Measurements from ENCODE around the gene RNLS.

The RNLS gene

GRCh38 chr10:88423732-88424131, 159.4 kb downstream of the RNLS start:
- no peak for DNase-seq

DNA sequence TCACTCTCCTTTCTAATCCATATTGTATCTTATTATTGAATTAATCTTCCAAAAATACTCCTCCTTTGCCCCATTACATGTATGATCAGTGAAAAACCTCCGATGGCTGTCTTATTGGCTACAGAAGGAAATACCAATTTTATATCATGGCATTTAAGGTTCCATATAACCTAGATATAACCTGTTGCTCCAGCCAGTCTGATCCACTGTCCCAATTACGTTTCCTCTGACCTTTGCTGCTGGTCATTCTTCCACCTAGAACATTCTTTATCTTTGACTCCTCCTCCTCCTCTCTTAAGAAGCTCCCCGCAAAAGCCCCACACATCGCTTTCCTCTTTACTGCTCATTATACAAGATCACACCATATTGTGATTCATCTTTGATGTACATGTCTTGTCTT, 161.5 kb downstream of the RNLS start:
- DNase-seq: no peak

GRCh38 chr10:88418871-88419270, 164.2 kb downstream of the RNLS start:
- DNase-seq: no peak

DNA sequence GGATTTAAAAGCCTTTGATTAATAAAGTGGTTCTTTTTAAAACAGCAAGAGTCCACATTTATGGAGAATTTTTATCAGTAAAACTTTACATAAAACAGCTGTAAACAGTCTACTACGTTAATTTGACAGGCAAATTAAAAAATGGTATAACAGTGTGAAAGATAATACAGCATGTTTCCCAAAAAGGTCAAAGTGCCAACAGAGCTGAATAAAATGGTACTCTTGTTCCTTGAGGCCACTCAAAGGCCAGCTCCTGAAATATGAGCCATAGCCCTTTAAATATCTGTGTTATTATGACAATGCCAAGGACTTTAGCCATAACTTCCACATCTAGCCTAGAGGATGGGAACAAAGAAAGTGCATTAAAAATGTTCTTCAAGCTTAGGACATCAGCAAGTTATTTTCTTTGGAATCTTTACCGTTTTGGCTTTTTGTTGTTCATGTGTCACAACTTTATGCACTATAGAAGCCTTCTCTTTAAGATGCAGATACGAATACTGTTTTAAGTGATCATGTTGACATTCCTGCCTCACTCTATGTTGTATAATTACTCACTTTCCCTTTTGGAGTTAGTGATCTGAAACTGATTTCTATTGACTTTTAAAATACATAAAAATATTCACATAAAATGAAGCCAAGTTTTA, 165.6 kb downstream of the RNLS start:
- DNase-seq: no peak

DNA sequence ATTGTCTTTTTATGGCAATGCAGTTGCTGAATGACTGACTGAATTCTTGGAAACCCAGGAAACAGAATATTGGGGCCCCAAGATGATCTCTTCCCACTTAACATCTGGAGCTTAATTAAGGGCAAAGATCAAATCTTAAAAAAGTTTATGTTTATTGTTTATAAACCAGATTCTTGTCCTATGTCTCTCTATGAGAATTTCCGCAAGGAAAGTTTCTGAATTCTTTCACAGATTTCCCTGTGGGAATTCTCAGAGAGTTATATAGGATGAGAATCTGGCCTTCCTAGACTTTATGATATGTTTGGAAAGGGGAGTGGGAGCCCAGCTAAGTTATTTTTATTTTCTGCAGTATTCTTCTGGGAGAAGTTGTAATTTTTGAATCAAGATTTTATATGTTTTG, 166.3 kb downstream of the RNLS start:
- no peak for DNase-seq

DNA sequence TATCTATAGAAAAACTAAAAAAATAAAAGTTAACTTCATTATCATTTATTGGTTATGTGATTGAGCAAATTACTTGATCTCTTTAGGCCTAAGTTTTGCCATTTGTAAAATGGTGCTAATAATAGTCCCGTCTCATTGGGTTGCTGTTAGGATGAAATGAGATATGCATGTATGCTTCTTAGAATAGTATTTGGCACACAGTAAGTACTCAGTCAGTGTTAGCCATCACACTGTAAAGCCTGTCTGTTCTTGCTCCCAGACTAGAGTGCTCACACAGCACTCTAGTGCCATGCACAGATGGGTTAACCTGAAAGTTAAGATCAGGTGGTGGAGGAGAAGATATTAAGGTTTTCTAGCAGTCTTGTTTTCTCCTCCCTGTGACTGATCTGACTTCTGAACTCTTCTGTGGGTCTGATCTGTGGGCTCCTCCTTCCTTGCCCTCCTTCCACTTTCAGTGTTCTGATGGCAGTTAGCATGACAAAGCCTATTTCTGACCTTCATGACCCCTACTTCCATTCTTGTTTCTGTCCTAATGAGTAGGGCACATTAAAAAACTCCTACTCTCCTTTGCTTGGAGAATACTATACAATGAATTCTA, 167.5 kb downstream of the RNLS start:
- no peak for DNase-seq

- no peak for DNase-seq
Observed at GRCh38 chr10:88413412-88413811, 169.7 kb downstream of the RNLS start.

GRCh38 chr10:88411772-88412349, 171.3 kb downstream of the RNLS start:
- DNase-seq: no peak

DNA sequence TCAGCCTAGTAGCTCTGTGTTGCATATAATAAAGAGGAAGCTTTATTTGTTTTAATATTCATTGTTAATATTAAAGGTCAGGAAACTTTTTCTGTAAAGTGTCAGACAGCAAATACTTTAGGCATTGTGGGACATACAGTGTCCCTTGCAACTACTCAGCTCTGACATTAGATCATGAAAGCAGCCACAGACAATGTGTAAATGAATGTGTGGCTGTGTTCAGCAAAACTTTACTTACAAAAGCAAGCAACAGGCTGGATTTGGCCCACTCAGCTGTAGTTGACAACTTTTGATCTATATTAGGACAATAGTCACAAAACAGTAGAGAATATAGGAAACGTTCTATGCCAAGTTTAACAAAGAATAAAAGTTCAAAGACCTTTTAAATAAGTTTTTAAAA, 173.3 kb downstream of the RNLS start:
- DNase-seq: no peak

DNA sequence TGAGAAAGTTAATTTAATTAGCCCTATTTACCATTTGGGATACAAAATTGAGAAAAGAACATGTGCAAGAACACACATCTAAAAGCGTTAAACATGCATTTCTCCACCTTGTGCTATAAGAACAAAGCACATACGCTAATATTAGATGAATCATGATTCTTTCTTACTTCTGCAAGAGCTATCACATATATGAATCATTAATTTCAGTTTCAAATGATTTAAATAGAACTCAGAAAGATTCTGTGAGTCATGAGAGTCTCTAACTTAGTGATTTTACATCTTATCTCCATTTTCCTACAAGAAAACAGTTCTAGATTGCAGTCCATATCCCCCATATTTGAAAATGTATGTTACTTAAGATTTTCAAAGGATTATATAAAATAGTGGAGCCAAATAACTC, 173.9 kb downstream of the RNLS start:
- no peak for DNase-seq

DNA sequence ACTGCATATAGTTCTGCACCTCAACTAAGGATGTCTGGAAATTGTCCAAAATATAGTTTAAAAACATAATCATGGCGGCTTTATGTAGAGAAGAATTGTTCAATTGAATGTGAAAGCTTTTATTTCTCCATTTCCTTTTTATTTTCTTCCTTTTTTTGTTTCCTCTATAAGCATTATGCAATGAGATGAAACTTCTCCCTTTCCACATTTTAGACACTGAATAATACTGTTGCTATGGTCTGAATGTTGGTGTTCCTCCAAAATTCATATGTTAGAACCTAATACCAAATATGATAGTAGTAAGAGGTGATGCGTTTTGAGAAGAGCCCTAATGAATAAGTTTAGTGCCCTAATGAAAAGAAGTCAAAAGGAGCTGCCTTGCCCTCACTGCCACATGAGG, 175.0 kb downstream of the RNLS start:
- DNase-seq: no peak

DNA sequence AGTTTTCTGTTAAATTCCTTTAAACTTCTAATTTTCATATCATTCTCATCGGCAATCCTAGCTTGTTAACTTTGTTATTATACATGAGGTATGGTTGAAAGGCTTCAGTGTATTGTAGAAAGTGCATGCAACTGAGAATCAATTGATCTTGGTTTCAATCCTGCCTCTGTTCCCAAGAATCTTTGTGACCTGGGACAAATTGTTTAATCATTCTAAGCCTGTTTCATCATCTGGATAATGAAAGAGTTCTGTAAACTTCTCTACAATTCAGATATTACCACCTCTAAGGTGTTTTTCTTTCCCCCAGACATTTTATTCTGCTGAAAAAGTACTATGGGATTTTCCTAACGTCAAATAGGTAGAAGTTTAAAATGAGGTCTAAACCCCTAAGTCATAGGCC, 179.0 kb downstream of the RNLS start:
- DNase-seq: no peak

DNA sequence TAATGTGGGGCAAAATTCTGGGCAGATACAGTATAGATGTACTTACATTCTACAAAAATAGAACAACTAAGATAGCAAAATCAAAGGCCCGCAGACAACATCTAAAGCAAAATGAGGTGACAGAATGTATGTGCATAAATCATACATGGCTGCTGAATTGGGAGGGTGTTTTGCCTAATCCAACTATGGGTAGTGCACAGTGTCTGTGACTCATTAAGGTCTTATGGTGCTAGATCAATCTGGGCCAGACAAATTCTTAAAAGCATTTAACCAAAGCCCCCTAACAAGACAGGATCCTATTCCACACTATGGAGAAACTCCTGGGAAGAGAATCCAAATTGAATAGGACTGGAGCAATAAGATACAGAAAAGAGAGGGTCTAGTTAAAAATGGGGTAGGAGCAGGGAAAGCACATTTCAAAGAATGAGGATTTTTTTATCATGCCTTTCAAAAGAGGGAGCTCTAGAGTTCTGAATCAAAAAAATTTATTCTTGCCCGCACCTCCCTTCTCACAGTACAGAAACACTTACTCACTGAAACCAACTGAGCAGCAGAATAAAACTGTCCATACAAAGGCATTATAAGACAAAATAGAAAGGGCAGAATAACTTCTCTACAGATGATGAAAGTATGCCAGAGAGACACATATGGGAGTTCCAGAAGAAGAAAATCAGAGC, 181.3 kb downstream of the RNLS start:
- DNase-seq: no peak

DNA sequence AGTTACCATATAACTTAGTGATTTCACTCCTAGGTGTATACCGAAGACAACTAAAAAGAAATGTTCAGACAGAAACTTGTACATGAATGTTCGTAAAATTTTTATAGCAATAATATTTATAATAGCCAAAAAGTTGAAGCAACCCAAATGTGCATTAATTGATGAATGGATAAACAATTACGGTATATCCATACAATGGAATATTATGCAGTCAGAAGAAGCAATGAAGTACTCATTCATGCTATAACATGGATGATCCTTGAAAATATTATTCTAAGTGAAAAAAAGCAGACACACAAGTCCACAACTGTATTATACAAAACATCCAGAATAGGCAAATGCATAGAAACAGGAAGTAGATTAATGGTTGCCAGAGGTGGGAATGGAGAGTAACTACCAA, 183.9 kb downstream of the RNLS start:
- DNase-seq: no peak

- DNase-seq: no peak
Observed at GRCh38 chr10:88395677-88396076, 187.4 kb downstream of the RNLS start.

DNA sequence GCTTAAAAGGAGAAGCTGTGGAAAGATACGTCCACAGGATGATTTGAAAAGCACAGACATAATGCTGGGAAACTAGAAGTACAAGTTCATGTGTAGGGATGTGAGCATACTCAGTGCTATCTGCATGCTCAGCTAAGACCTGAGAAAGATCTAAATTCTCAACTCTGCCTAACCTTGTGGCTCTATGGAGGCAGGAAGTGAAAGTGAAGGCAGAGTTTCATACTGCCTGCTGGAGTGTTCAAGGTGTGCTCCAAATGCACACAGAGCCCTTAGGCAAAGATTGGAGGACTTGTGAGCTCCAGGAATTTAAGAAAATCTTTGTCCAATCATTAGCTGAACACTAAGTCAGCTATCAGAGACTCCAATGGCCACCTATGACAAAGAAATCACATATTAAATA, 190.9 kb downstream of the RNLS start:
- DNase-seq: no peak

DNA sequence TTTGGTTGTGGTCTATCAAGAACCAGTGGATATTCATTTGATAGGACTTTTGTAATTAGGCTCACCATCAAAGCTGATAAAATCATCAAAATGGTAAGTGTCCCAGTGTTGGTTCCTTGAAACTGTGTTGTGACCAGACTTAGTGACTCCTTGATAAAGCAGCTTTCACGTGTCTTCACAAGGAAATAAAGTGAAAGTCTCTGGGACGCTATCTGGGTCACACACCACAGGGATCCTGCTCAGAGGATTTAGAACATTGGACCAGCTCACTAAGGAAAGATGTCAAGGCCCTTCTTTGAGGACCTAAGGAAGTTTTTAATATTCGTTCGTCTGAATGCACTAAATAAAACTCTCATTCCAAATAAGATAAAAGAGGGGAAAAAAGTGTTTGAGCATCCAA, 193.1 kb downstream of the RNLS start:
- no peak for DNase-seq

DNA sequence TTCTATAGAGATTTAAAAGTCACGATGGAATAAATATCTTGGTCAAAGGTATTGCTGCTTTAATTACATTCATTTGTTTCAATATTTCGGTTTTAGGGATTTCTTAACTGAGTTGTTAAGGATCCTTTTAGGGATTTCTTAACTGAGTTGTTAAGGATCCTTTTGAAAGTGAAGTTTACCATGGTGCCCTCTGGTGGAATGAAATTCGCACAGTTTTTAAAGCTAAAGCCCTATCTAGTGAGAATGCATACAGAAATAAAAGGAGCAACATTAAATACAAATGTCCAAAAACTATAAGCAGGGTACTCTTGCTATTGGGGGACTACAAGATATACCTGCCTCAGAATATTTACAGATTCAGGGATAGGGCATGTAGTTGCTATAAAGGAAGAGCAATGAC, 193.7 kb downstream of the RNLS start:
- no peak for DNase-seq

DNA sequence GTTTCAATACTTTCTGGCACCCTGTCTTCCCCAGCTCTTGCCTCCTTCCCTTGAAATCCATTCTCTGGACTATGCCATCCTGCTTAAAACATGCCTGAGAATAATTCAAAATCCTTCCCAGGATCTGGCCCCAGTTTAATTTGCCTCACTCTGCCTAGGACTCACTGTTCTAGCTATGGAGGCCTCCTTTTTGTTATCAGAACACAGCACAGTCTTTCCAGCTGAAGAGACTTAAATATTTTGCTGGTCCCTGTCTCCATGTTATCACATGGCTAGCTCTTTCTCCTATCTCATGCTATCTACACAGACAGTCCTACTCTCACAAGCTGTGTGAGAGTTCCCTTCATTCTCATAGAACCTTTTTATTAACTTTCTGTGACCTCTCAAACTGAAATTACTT, 194.8 kb downstream of the RNLS start:
- no peak for DNase-seq

- DNase-seq: no peak
Observed at GRCh38 chr10:88386821-88387773, 196.0 kb downstream of the RNLS start.

DNA sequence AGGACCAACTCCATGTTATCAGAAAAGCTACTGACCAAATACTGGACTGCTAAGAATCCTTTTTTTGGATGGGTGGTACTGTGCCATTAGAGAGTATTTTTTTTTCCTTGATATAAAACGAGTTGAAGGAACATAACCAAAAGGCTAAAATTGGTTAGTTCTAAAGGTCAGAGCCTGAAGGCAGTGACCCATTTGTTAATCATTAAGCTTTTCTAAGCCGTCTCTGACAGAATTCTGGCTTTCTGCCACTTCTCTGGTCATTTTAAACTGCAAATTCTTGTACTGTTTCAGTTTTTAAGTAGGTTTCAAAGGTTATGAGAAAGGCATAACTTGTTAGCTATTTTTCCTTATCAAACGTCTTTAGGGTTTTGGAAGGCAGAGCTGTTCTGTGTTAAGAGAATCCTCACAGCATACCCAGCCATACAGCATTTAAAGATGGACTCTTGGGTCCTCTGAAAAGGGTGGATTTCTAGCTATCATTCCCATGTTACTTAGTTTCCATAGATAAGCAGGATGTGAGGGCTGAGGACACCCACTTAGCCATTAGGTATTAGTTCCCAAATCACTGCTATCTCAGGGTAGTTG, 196.8 kb downstream of the RNLS start:
- no peak for DNase-seq

DNA sequence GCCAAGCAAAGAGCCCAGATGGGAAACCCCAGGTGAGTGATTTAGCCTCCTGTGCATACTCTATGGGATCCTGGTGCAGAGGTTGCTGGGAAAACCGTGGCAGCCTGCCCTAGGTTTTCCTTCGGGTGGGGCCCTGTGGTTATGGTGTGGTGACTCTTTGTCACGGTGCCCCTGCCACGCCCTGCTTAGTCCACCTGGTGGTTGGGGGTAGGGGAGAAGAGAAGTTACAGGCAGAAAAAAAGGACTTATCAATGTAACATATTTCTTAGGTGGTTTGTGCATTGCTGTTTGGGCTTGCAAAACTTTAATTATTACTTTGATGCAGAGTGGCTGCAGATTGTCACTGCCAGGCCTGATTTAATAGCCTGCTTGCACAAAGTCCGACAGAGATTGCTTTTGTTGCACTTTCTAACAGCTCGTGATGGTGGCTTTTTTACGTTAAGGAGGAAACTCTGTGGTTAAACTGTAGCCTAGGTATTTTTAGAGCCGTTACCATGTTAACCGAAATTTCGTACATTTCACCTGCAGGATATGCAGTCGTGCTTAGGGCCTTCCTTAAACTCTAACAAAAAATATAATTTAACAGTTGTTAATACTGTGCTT, 197.4 kb downstream of the RNLS start:
- DNase-seq: peak; percentile 57

Measured in activated CD8-positive, alpha-beta memory T cell treated with anti-CD3 and anti-CD28 coated beads, Interleukin-2, amount 50 U/mL, for 48 hours (primary cell).